GM12878 (cell line): ENCODE results near the gene CYB5R3. TPM values are rescaled to one million over a fixed set of nuclear protein-coding genes. Genes with fewer than 3 reads are reported as not detected.
"Not testable (repeated sequence)": the region's sequence is repeated elsewhere in the genome, so short reads cannot be mapped to it uniquely, and the experiment has no call there.

ENCODE experiments used
- ATAC-seq: fragments of 200-7000 bp; cut with Tn5 transposase; 3 replicates; pipeline ENCODE4 v1.9.1; 2020; ENCODE audit warnings: mild to moderate bottlenecking, moderate library complexity
- BruUV-seq: library from RNA; stranded (reverse); fragments of 400-500 nt; replicated peaks from 2 replicates; lab custom pipeline; 2021; lab: Mats Ljungman, UMichigan
- CTCF ChIA-PET: fragments of 300-600 bp; sonication (Branson Sonifier 250); formaldehyde crosslinking; extraction: SDS; loops from one replicate; lab custom pipeline; 2021; ENCODE audit warnings: inconsistent platforms; lab: Yijun Ruan, JAX
- POLR2A ChIA-PET: fragments of 350-600 bp; formaldehyde crosslinking; extraction: SDS; loops from one replicate; lab custom pipeline; 2021; ENCODE audit warnings: inconsistent platforms; lab: Charles Lee
- RAD21 ChIA-PET: fragments of 300-600 bp; sonication (Branson Sonifier 250); formaldehyde crosslinking; loops from one replicate; lab custom pipeline; 2023; ENCODE audit warnings: antibody characterized with exemption; ENCODE audit not compliant: unreplicated experiment; lab: Charles Lee
- SMC1A ChIA-PET: fragments of 300-600 bp; sonication (Branson Sonifier 250); formaldehyde crosslinking; loops from one replicate; lab custom pipeline; 2023; ENCODE audit not compliant: unreplicated experiment, uncharacterized antibody; lab: Charles Lee
- DNase-seq: peaks from one replicate; pipeline ENCODE4 v3.0.0-alpha.2; 2011; ENCODE audit warnings: low read depth, low spot score
- FAIRE-seq: peaks from 3 replicates; lab custom pipeline; 2011; peaks lifted over from hg19 to GRCh38; lab: Jason Lieb, UNC
- H2AFZ ChIP-seq: 2 replicates; pipeline ENCODE4 v1.6.0; 2011; ENCODE audit warnings: low read depth, low read length, control low read depth; ENCODE audit not compliant: control insufficient read depth
- H3K27ac ChIP-seq: 2 replicates; pipeline ENCODE4 v1.5.1; 2011; ENCODE audit warnings: control low read depth; ENCODE audit not compliant: control insufficient read depth, insufficient read depth
- H3K27me3 ChIP-seq, 2 experiments: replicated peaks in 1 of 2; 2 replicates each; pipeline versions ENCODE4 v1.6.0 to v1.6.1; 2011; ENCODE audit warnings: low read length in 1 of 2; ENCODE audit not compliant: control insufficient read depth in 2 of 2, insufficient read depth in 2 of 2
- H3K36me3 ChIP-seq, 2 experiments: 2 replicates each; pipeline ENCODE4 v1.5.1; 2011; ENCODE audit warnings: low read length in 1 of 2; ENCODE audit not compliant: control insufficient read depth in 2 of 2, insufficient read depth in 2 of 2
- H3K4me1 ChIP-seq: 2 replicates; pipeline ENCODE4 v1.6.1; 2011; ENCODE audit warnings: mild to moderate bottlenecking, low read length, moderate library complexity, mixed read lengths; ENCODE audit not compliant: control insufficient read depth, insufficient read depth
- H3K4me2 ChIP-seq: 2 replicates; pipeline ENCODE4 v1.6.0; 2011; ENCODE audit warnings: control low read depth; ENCODE audit not compliant: control insufficient read depth, insufficient read depth
- H3K4me3 ChIP-seq: fragments of 200-600 bp; sonication (generic); 2 replicates; pipeline ENCODE4 v1.5.1; 2016
- H3K79me2 ChIP-seq: 2 replicates; pipeline ENCODE4 v1.6.0; 2011; ENCODE audit warnings: low read length; ENCODE audit not compliant: control insufficient read depth, insufficient read depth
- H3K9ac ChIP-seq: 2 replicates; pipeline ENCODE4 v1.8.0; 2011; ENCODE audit warnings: low read length, control low read depth, mixed read lengths; ENCODE audit not compliant: control insufficient read depth, insufficient read depth
- H3K9me3 ChIP-seq: replicated peaks from 3 replicates; pipeline ENCODE4 v1.5.1; 2011; ENCODE audit warnings: mild to moderate bottlenecking, low read length; ENCODE audit not compliant: control insufficient read depth, insufficient read depth
- H4K20me1 ChIP-seq: 2 replicates; pipeline ENCODE4 v1.6.0; 2011; ENCODE audit not compliant: control insufficient read depth, insufficient read depth
- IKZF1 ChIP-seq: fragments of 450-650 bp; conservative IDR thresholded peaks from 2 replicates; pipeline ENCODE4 v1.6.1; 2017; ENCODE audit warnings: antibody characterized with exemption, mild to moderate bottlenecking
- KLF5 ChIP-seq: fragments of 450-650 bp; IDR thresholded peaks from 2 replicates; pipeline ENCODE4 v1.6.1; 2014; ENCODE audit warnings: mild to moderate bottlenecking; ENCODE audit not compliant: partially characterized antibody
- SPI1 ChIP-seq: IDR thresholded peaks from 2 replicates; pipeline ENCODE4 v1.6.1; 2011; ENCODE audit warnings: low read depth, mild to moderate bottlenecking, low read length, moderate library complexity, borderline replicate concordance; ENCODE audit not compliant: insufficient read depth
- WGBS: methylation state at CpG from one replicate; pipeline ENCODE4 v1.1.6; 2016; ENCODE audit warnings: low lambda C conversion rate; ENCODE audit not compliant: insufficient replicate concordance, insufficient coverage; ENCODE audit errors: missing lambda C conversion rate; 5-methylcytosine and 5-hydroxymethylcytosine counted together
- in situ Hi-C: fragments of 300-500 bp; cut with MboI; formaldehyde crosslinking; loops from 9 replicates; pipeline ENCODE4 v1.14.3; 2018; ENCODE audit warnings: mixed read lengths
- intact Hi-C: fragments of 100-400 bp; cut with micrococcal nuclease; formaldehyde crosslinking; loops from one replicate; pipeline ENCODE4 v1.14.2; 2022; ENCODE audit not compliant: unreplicated experiment
- polyA plus RNA-seq, 11 experiments: library from polyadenylated mRNA; depleted of rRNA in 4 of 11; unstranded in 6 of 11; stranded (reverse) in 5 of 11; fragments of >200 nt; fragmentation: Nextera tagmentation in 4 of 11; fragmentation: Illumina TruSeq in 1 of 11; extraction: Ambion mirVana in 4 of 11; extraction: Trizol in 1 of 11; gene quantifications; 1 replicate in 1 of 11; 2 replicates in 10 of 11; pipeline versions ENCODE4 v1.2.1 to v1.2.3, GENCODE V29; 2011 to 2016; ENCODE audit warnings: inconsistent platforms in 2 of 11, missing spikeins in 2 of 11, low read depth in 1 of 11
- total RNA-seq, 4 experiments: library from RNA; depleted of rRNA in 3 of 4; stranded (reverse); fragments of >200 nt in 3 of 4; fragmentation: Illumina TruSeq in 1 of 4; extraction: Trizol in 1 of 4; gene quantifications; 2 replicates each; pipeline versions ENCODE4 v1.2.1 to v1.2.3, GENCODE V29; 2013 to 2021

CYB5R3 gene
- total and polyA plus RNA-seq, 10 of the 15 experiments (the other 5 are each of a cell fraction or from before 2014, with no cell fraction given): 2.0 to 119 (median 67.8) TPM

DNA sequence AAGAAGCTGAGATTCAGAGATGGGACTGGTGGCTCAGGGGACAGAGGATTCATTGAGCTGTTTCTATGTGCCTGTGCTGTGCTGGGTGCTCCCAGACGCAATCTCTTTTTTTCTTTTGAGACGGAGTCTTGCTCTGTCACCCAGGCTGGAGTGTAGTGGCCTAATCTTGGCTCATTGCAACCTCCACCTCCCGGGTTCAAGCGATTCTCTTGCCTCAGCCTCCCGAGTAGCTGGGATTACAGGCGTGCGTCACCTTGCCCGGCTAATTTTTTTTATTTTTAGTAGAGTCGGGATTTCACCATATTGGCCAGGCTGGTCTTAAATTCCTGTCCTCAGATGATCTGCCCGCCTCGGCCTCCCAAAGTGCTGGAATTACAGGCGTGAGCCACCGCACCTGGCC lies 23.9 kb upstream of the CYB5R3 start:
- SMC1A ChIA-PET: interaction anchor here (0.7 to 1.1 kb wide), 2 partner anchors 10 to 40 kb away, joined by 3 read pairs; no protein-coding TSS in a partner anchor
- intact Hi-C loops, ATAC-seq, H2AFZ ChIP-seq, DNase-seq, BruUV-seq, H3K27me3 ChIP-seq, FAIRE-seq, RAD21 ChIA-PET, POLR2A ChIA-PET, H3K9me3 ChIP-seq, H3K9ac ChIP-seq, H3K36me3 ChIP-seq, H3K79me2 ChIP-seq, H3K4me2 ChIP-seq, H3K4me3 ChIP-seq, H4K20me1 ChIP-seq, H3K27ac ChIP-seq: not testable (repeated sequence)
- WGBS: 94% methylated on average over 13 of the region's 13 CpGs
- in situ Hi-C loops: loop anchor here (25.0 kb wide), 1 partner anchor 1364 kb away; no protein-coding TSS in a partner anchor
- H3K4me1 ChIP-seq: peaks cover 14% of the 10 kb centered on the region
- CTCF ChIA-PET: interaction anchor here (0.9 kb wide), 1 partner anchor 11 kb away, joined by 4 read pairs; no protein-coding TSS in a partner anchor

DNA sequence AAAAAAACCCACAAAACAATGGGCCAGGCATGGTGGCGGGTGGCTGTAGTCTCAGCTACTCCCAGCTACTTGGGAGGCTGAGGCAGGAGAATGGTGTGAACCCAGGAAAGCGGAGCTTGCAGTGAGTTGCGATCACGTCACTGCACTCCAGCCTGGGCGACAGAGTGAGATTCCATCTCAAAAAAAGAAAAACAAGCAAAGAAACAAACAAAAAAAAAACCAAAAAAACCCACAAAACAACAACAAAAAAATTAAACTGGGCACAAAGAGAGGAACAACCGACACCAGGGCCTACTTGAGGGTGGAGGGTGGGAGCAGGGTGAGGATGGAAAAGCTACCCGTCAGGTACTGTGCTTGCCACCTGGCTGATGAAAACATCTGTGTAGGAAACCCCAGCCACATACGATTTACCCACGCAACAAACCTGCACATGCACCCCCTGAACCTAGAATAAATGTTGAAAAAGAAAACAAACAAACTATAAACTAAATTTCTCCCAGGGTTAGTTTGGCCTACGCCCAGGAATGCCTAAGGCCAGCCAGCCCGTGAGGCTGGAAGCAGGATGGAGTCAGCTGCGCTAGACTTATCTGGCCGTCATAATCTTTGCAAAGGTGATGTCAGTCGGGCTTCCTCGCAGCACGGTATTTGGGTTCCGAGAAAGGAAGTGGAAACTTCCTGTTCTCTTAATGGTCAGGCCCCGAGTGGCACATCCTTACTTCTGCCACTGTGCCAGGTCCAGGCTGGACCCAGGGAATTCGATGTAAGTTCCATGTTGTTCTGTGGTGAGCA lies 21.9 kb upstream of the CYB5R3 start:
- Histone ChIP-seq H2AFZ (no peak overlapping the region), H3K4me3 (0 out of 2 replicates have a peak overlapping the region, but pooled peaks have one; percentile 15)
- peak; percentile 53 for ATAC-seq
- no peak for FAIRE-seq
- intact Hi-C loops: no loop called here
- CTCF ChIA-PET: no interaction called here
- in situ Hi-C loops: loop anchor here (25.0 kb wide), 1 partner anchor 1366 kb away; no protein-coding TSS in a partner anchor
- TF ChIP-seq IKZF1: 0 out of 2 replicates have a peak, but pooled peaks have one; percentile 12
- no peak for TF ChIP-seq KLF5
- TF ChIP-seq SPI1: peak; percentile 52; the same call in 1 of the 2 replicates
- TF ChIP-seq, all 136 proteins: peak for 2
- H3K79me2 ChIP-seq: no peaks in the 10 kb centered on the region
- no peak overlapping the region for H3K27ac ChIP-seq
- no peaks in the 10 kb centered on the region for H3K36me3 ChIP-seq
- WGBS: 39% methylated on average over 19 of the region's 19 CpGs
- no peaks in the 10 kb centered on the region for H3K27me3 ChIP-seq
- no peak overlapping the region for H3K9ac ChIP-seq
- no peak overlapping the region for H3K4me2 ChIP-seq
- RAD21 ChIA-PET: no interaction called here
- BruUV-seq: no TSS peak
- POLR2A ChIA-PET: no interaction called here
- H3K4me1 ChIP-seq: peaks cover 24% of the 10 kb centered on the region
- SMC1A ChIA-PET: no interaction called here
- no peak for DNase-seq
- H3K9me3 ChIP-seq: peaks cover 2% of the 10 kb centered on the region; the same call in 2 of the 3 replicates
- no peaks in the 10 kb centered on the region for H4K20me1 ChIP-seq
